Right atrium auricular region (tissue), 2 donors: Measurements from ENCODE around the gene CCBE1. TPM values are rescaled to one million over a fixed set of nuclear protein-coding genes. Genes with fewer than 3 reads are reported as not detected.

Experiments
- DNase-seq: peaks from one replicate; pipeline ENCODE4 v3.0.0-alpha.2; 2019; ENCODE audit warnings: low spot score
- H3K27ac ChIP-seq, 2 donors: fragments of 200-600 bp; sonication (generic); 1 replicate in 1 of 2; 2 replicates in 1 of 2; pipeline ENCODE4 v1.5.1; 2016 to 2019
- H3K27me3 ChIP-seq, 2 donors: fragments of 200-600 bp; sonication (generic); one replicate each; pipeline versions ENCODE4 v1.5.1 to v1.6.0; 2017 to 2019
- H3K36me3 ChIP-seq: fragments of 200-600 bp; sonication (generic); one replicate; pipeline ENCODE4 v1.5.1; 2016
- H3K4me1 ChIP-seq, 2 donors: fragments of 200-600 bp; sonication (generic); one replicate each; pipeline versions ENCODE4 v1.5.1 to v1.6.0; 2017 to 2019
- H3K4me3 ChIP-seq, 2 donors: fragments of 200-600 bp; sonication (generic); 1 replicate in 1 of 2; 2 replicates in 1 of 2; pipeline ENCODE4 v1.5.1; 2017 to 2019; ENCODE audit warnings: mild to moderate bottlenecking in 1 of 2, moderate library complexity in 1 of 2
- H3K9me3 ChIP-seq, 2 donors: fragments of 200-600 bp; sonication (generic); one replicate each; pipeline ENCODE4 v1.5.1; 2019
- total RNA-seq, 2 donors: library from RNA; depleted of rRNA; stranded (reverse); fragments of >200 nt; gene quantifications; one replicate each; pipeline ENCODE4 v1.1.0, GENCODE V29; 2016
- TF ChIP-seq, protein P1 (sequence below), 2 donors: fragments of 200-600 bp; sonication (generic); IDR thresholded peaks; one replicate each; pipeline ENCODE4 v1.5.1; 2019; ENCODE audit warnings: antibody characterized with exemption in 2 of 2

CCBE1 gene
- total RNA-seq, 2 donors from 2014 or later: 0.44 to 0.94 TPM

DNA sequence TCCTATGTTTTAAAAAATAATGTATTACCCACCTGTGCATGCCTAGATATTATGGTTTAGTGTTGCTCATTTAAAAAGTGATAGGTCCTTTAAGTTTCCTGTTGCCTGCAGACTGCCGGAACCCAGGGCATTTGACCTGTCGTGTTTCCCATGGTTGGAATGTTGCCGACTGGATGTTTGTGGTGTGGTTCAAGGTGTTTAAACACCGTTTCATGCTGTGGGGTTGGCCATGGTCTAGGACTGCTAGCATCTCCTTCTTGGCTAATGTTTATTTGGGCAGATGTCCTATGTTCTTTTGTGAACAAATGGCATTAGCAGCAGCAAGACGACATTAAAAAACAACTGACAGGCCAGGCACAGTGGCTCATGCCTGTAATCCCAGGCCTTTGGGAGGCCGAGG lies 245.3 kb downstream of the CCBE1 start:
- TF ChIP-seq, protein P1, sequence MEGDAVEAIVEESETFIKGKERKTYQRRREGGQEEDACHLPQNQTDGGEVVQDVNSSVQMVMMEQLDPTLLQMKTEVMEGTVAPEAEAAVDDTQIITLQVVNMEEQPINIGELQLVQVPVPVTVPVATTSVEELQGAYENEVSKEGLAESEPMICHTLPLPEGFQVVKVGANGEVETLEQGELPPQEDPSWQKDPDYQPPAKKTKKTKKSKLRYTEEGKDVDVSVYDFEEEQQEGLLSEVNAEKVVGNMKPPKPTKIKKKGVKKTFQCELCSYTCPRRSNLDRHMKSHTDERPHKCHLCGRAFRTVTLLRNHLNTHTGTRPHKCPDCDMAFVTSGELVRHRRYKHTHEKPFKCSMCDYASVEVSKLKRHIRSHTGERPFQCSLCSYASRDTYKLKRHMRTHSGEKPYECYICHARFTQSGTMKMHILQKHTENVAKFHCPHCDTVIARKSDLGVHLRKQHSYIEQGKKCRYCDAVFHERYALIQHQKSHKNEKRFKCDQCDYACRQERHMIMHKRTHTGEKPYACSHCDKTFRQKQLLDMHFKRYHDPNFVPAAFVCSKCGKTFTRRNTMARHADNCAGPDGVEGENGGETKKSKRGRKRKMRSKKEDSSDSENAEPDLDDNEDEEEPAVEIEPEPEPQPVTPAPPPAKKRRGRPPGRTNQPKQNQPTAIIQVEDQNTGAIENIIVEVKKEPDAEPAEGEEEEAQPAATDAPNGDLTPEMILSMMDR (IDR thresholded peaks at IDR 0.05): no peak
- H3K4me3 ChIP-seq: no peak overlapping the region
- H3K27ac ChIP-seq: no peak overlapping the region
- H3K27me3 ChIP-seq: no peaks in the 10 kb centered on the region
- H3K36me3 ChIP-seq: no peaks in the 10 kb centered on the region
- H3K4me1 ChIP-seq: peaks cover 0 to 12% of the 10 kb centered on the region in 2 donors
- DNase-seq: no peak
- no peaks in the 10 kb centered on the region for H3K9me3 ChIP-seq

DNA sequence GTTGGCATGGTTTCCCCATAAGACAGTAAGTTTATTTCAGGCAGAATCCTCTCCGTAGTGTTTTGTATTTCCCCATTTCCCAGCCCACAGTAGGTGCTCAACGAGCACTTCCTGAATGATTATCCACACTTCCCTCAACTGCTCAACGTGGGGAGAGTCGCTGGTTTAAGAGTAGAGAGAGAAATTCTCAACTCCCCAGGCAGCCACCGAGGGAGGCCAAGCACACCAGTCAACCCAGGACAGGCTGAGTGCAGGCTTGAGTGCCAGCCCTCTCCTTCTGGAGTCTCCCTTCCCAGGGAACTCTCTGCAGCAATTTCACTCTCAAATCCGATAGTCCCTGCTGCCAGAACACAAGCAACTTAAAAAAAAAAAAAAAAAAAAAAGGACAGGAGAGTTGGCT lies 246.2 kb downstream of the CCBE1 start:
- Histone ChIP-seq H3K36me3 (no peaks in the 10 kb centered on the region), H3K4me1 (peaks cover 0 to 12% of the 10 kb centered on the region in 2 donors), H3K27ac (no peak overlapping the region), H3K27me3 (no peaks in the 10 kb centered on the region), H3K4me3 (no peak overlapping the region), H3K9me3 (no peaks in the 10 kb centered on the region)
- DNase-seq: no peak
- TF ChIP-seq, protein P1 (IDR thresholded peaks at IDR 0.05): no peak

DNA sequence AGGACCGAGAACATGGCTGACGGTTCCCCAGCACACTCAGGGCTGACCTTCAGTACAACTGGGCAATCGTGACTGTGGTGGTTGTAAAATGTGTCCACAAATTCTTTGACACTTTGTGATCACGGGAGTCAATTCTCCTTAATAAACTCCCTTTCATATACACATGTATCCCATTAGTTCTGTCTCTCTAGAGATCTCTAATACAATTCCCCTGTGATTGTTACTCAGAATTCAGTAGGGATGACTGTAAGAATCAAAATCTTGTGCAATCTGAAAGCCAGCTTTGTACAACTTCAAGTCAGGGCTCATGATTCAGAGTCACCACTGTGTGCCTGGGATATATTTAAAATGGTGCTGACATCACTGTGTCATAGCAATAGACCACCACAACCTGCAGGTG lies 248.7 kb downstream of the CCBE1 start:
- H3K4me1 ChIP-seq: no peaks in the 10 kb centered on the region
- H3K27ac ChIP-seq: no peak overlapping the region
- TF ChIP-seq, protein P1 (IDR thresholded peaks at IDR 0.05): no peak
- no peak overlapping the region for H3K4me3 ChIP-seq
- H3K27me3 ChIP-seq: no peaks in the 10 kb centered on the region
- DNase-seq: no peak
- H3K36me3 ChIP-seq: no peaks in the 10 kb centered on the region
- no peaks in the 10 kb centered on the region for H3K9me3 ChIP-seq

DNA sequence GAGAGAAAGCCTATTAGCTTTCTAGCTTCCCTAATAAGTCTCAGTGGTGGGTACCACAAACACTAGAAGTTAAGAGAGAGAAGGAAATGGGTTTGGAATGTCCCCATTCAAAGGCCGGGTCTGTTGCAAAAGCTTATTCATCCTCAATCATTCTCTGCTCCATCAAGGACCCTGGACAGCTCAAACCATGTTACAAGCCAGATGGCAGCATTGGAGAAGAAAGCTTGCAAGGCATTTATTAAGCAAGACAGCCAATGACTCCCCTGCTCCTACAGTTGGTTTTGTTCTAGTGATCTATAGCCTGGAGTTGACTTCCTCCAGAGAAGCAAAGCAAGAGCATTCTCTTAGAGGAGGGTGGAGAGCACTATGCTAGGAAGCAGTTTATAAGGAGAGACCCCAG lies 251.2 kb downstream of the CCBE1 start:
- no peaks in the 10 kb centered on the region for H3K9me3 ChIP-seq
- no peak overlapping the region for H3K4me3 ChIP-seq
- no peaks in the 10 kb centered on the region for H3K36me3 ChIP-seq
- no peaks in the 10 kb centered on the region for H3K27me3 ChIP-seq
- no peak for DNase-seq
- TF ChIP-seq, protein P1 (IDR thresholded peaks at IDR 0.05): no peak
- H3K4me1 ChIP-seq: no peaks in the 10 kb centered on the region
- no peak overlapping the region for H3K27ac ChIP-seq

DNA sequence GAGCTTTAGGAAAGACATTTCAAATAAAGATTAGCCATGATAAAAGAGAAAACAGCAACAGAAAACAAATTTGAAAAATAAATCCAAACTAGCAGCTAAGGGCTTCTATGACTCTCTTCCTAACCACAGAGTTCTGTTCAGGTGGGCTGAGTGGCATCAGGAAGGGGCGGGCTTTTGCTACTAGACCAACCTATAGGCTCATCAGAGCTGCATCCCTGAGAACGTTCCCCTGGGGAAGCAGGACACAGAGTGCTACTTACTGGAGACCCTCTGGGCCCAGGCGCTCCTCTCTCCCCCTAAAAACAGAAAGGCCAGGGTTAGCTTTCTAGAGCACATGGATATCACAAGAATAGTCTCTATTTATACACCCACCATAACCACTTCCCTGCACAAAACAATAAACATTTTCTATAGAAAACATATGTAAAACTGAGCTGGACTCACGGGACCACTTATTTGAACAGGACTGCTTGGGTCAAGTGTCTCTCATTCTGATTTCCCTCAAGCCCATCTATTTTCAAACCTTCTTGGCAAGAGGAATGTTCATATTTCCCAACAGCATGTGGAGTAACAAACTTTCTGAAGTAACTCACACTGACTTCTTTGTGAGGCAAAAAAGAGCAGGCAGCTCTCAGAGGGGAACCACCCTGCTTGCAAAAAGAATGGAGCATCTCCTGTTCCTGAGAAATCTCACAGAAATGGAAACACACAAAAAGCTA lies 259.2 kb downstream of the CCBE1 start:
- H3K4me1 ChIP-seq: no peaks in the 10 kb centered on the region
- no peak overlapping the region for H3K4me3 ChIP-seq
- DNase-seq: no peak
- TF ChIP-seq, protein P1 (IDR thresholded peaks at IDR 0.05): no peak
- H3K27ac ChIP-seq: no peak overlapping the region
- no peaks in the 10 kb centered on the region for H3K9me3 ChIP-seq
- no peaks in the 10 kb centered on the region for H3K36me3 ChIP-seq
- no peaks in the 10 kb centered on the region for H3K27me3 ChIP-seq
